Uterine smooth muscle cell (primary cell): ENCODE results near the gene HNRNPH2. TPM values are rescaled to one million over a fixed set of nuclear protein-coding genes. Genes with fewer than 3 reads are reported as not detected.

Source experiments
- total RNA-seq: library from RNA; depleted of rRNA; stranded (reverse); fragments of >200 nt; gene quantifications from 2 replicates; pipeline ENCODE4 v1.2.3, GENCODE V29; 2014

The HNRNPH2 gene
- 89.2 and 104 TPM in 2 replicates for total RNA-seq

GRCh38 chrX:101407748-101408531 is at the start of gene HNRNPH2, which contains the start of gene GLA:
Gene HNRNPH2 (plus strand): TSS chrX:101408222. CDS start chrX:101411989, 3,767 bp downstream.
Gene GLA (minus strand): TSS chrX:101407925. CDS start chrX:101407903, 22 bp downstream.

GRCh38 chrX:101385795-101386541 is 22.1 kb upstream of the HNRNPH2 start, which contains the start of gene BTK:
Gene BTK (minus strand): TSS chrX:101386191. CDS start chrX:101375284, 10,907 bp downstream.

GRCh38 chrX:101390664-101391525 is 17.1 kb upstream of the HNRNPH2 start, which contains the start of gene RPL36A:
Gene RPL36A (plus strand): TSS chrX:101391011. CDS start chrX:101391044, 33 bp downstream.

Other genes with a start within 250 kb of the HNRNPH2 start
- 1.7 and 2.8 TPM in 2 replicates for gene DRP2, start 188.4 kb upstream of the HNRNPH2 start, total RNA-seq
- gene TAF7L, start 116.9 kb upstream of the HNRNPH2 start, total RNA-seq: 0.89 and 1.9 TPM in 2 replicates
- 2.4 and 3.5 TPM in 2 replicates for gene TIMM8A, start 59.5 kb upstream of the HNRNPH2 start, total RNA-seq
- gene BTK, start 22.0 kb upstream of the HNRNPH2 start, total RNA-seq: under 0.01 TPM in 1 of 2 replicates, not detected in the other
- 875 and 1,176 TPM in 2 replicates for gene RPL36A, start 17.2 kb upstream of the HNRNPH2 start, total RNA-seq
- gene GLA, start 297 bp upstream of the HNRNPH2 start, total RNA-seq: 21.6 and 42.2 TPM in 2 replicates
- gene ARMCX4, start 77.2 kb downstream of the HNRNPH2 start, total RNA-seq: 8.2 and 9.5 TPM in 2 replicates
- gene ARMCX1, start 142.3 kb downstream of the HNRNPH2 start, total RNA-seq: 68.4 and 69.9 TPM in 2 replicates
- 26.3 and 39.7 TPM in 2 replicates for gene ARMCX6, start 209.8 kb downstream of the HNRNPH2 start, total RNA-seq
- 65.1 and 131 TPM in 2 replicates for gene ARMCX3, start 214.9 kb downstream of the HNRNPH2 start, total RNA-seq